Measurements from ENCODE around the gene ATP7B. TPM values are rescaled to one million over a fixed set of nuclear protein-coding genes. Genes with fewer than 3 reads are reported as not detected.

The ATP7B gene
- total RNA-seq, 1 donor from 2014 or later = 12.3 TPM

DNA sequence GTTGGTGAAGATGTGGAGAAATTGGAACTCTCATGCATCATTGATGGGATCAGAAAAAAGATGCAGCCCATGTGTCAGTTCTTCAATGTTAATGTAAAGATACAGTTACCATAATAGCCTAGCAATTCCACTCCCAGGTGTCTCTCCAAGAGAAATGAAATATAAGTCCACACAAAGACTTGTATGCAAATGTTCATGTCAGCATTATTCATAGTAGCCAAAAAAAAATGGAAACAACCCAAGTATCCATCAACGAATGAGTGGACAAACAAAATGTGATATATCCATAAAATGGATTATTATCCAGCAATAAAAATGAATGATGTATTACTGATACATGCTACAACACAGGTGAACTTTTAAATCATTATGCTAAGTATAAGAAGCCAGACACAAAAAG, 110.8 kb downstream of the ATP7B start:
- H2AFZ ChIP-seq (ENCODE audit: low read depth, low read length) = no peak overlapping the region
- DNase-seq (ENCODE audit: low read depth) (no peak), FAIRE-seq (no peak)
- no peak for TF ChIP-seq CTCF (IDR thresholded peaks at IDR 0.05; ENCODE audit: insufficient read depth, low read depth, low read length)
- no peak for TF ChIP-seq EZH2 (IDR thresholded peaks at IDR 0.05; ENCODE audit: insufficient read depth, low read length)
- H3K27me3 ChIP-seq (ENCODE audit: insufficient read depth, low read length) = peaks cover 9% of the 10 kb centered on the region
- H3K27ac ChIP-seq (ENCODE audit: low read depth, low read length) = no peak overlapping the region
- no peaks in the 10 kb centered on the region for H3K36me3 ChIP-seq (ENCODE audit: insufficient read depth, low read length)
- no peak overlapping the region for H3K4me3 ChIP-seq (ENCODE audit: insufficient read depth, low read depth, low read length)
- Mint-ChIP-seq H3K4me3 (ENCODE audit: unreplicated experiment) (no peak overlapping the region), H3K36me3 (ENCODE audit: low read depth, unreplicated experiment) (no peaks in the 10 kb centered on the region), H3K9me3 (ENCODE audit: unreplicated experiment) (no peaks in the 10 kb centered on the region), H3K27ac (ENCODE audit: unreplicated experiment) (no peak overlapping the region), H3K27me3 (ENCODE audit: low read depth, unreplicated experiment) (peaks cover 10% of the 10 kb centered on the region), H3K4me1 (ENCODE audit: low read depth, unreplicated experiment) (peaks cover 3% of the 10 kb centered on the region)
- no peaks in the 10 kb centered on the region for H4K20me1 ChIP-seq (ENCODE audit: insufficient read depth, low read length)
- no peaks in the 10 kb centered on the region for H3K4me1 ChIP-seq (ENCODE audit: insufficient read depth, low read length)
- H3K9ac ChIP-seq (ENCODE audit: low read length) = no peak overlapping the region
- H3K9me3 ChIP-seq (ENCODE audit: insufficient read depth, low read depth, low read length) = no peaks in the 10 kb centered on the region
- no peak overlapping the region for H3K4me2 ChIP-seq (ENCODE audit: low read length)
- H3K79me2 ChIP-seq (ENCODE audit: insufficient read depth, low read length) = no peaks in the 10 kb centered on the region

- Mint-ChIP-seq H3K4me1 (ENCODE audit: low read depth, unreplicated experiment) (peaks cover 3% of the 10 kb centered on the region), H3K27ac (ENCODE audit: unreplicated experiment) (no peak overlapping the region), H3K9me3 (ENCODE audit: unreplicated experiment) (no peaks in the 10 kb centered on the region), H3K36me3 (ENCODE audit: low read depth, unreplicated experiment) (no peaks in the 10 kb centered on the region), H3K4me3 (ENCODE audit: unreplicated experiment) (no peak overlapping the region), H3K27me3 (ENCODE audit: low read depth, unreplicated experiment) (peaks cover 8% of the 10 kb centered on the region)
- Histone ChIP-seq H3K27ac (ENCODE audit: low read depth, low read length) (no peak overlapping the region), H3K4me1 (ENCODE audit: insufficient read depth, low read length) (no peaks in the 10 kb centered on the region), H2AFZ (ENCODE audit: low read depth, low read length) (peak overlapping the region; percentile 10), H3K27me3 (ENCODE audit: insufficient read depth, low read length) (peaks cover 11% of the 10 kb centered on the region), H4K20me1 (ENCODE audit: insufficient read depth, low read length) (no peaks in the 10 kb centered on the region), H3K4me3 (ENCODE audit: insufficient read depth, low read depth, low read length) (no peak overlapping the region), H3K9ac (ENCODE audit: low read length) (no peak overlapping the region), H3K79me2 (ENCODE audit: insufficient read depth, low read length) (no peaks in the 10 kb centered on the region), H3K36me3 (ENCODE audit: insufficient read depth, low read length) (no peaks in the 10 kb centered on the region), H3K9me3 (ENCODE audit: insufficient read depth, low read depth, low read length) (no peaks in the 10 kb centered on the region), H3K4me2 (ENCODE audit: low read length) (no peak overlapping the region)
- FAIRE-seq (peak; percentile 56), DNase-seq (ENCODE audit: low read depth) (peak; percentile 31)
- TF ChIP-seq CTCF (IDR thresholded peaks at IDR 0.05; ENCODE audit: insufficient read depth, low read depth, low read length) = peak; percentile 85
- TF ChIP-seq EZH2 (IDR thresholded peaks at IDR 0.05; ENCODE audit: insufficient read depth, low read length) = no peak
Measured at GRCh38 chr13:51895906-51896888, 115.1 kb downstream of the ATP7B start.

- Histone ChIP-seq H3K4me3 (ENCODE audit: insufficient read depth, low read depth, low read length) (no peak overlapping the region), H4K20me1 (ENCODE audit: insufficient read depth, low read length) (no peaks in the 10 kb centered on the region), H3K27ac (ENCODE audit: low read depth, low read length) (no peak overlapping the region), H3K79me2 (ENCODE audit: insufficient read depth, low read length) (no peaks in the 10 kb centered on the region), H3K4me2 (ENCODE audit: low read length) (no peak overlapping the region), H3K36me3 (ENCODE audit: insufficient read depth, low read length) (no peaks in the 10 kb centered on the region), H3K9me3 (ENCODE audit: insufficient read depth, low read depth, low read length) (no peaks in the 10 kb centered on the region), H3K9ac (ENCODE audit: low read length) (no peak overlapping the region), H2AFZ (ENCODE audit: low read depth, low read length) (no peak overlapping the region), H3K4me1 (ENCODE audit: insufficient read depth, low read length) (no peaks in the 10 kb centered on the region), H3K27me3 (ENCODE audit: insufficient read depth, low read length) (peaks cover 11% of the 10 kb centered on the region)
- DNase-seq (ENCODE audit: low read depth) = no peak
- Mint-ChIP-seq H3K36me3 (ENCODE audit: low read depth, unreplicated experiment) (no peaks in the 10 kb centered on the region), H3K27me3 (ENCODE audit: low read depth, unreplicated experiment) (peaks cover 8% of the 10 kb centered on the region), H3K9me3 (ENCODE audit: unreplicated experiment) (peaks cover 3% of the 10 kb centered on the region), H3K27ac (ENCODE audit: unreplicated experiment) (no peak overlapping the region), H3K4me1 (ENCODE audit: low read depth, unreplicated experiment) (peaks cover 3% of the 10 kb centered on the region), H3K4me3 (ENCODE audit: unreplicated experiment) (no peak overlapping the region)
- TF ChIP-seq CTCF (IDR thresholded peaks at IDR 0.05; ENCODE audit: insufficient read depth, low read depth, low read length) = no peak
- TF ChIP-seq EZH2 (IDR thresholded peaks at IDR 0.05; ENCODE audit: insufficient read depth, low read length) = no peak
- no peak for FAIRE-seq
Measured at GRCh38 chr13:51894239-51894638, 117.0 kb downstream of the ATP7B start.

All from astrocyte (in vitro differentiated cells and primary cell).